GM18517 (cell line): ENCODE measurements around the gene CEBPB.
"Not testable (repeated sequence)": the region's sequence is repeated elsewhere in the genome, so short reads cannot be mapped to it uniquely, and the experiment has no call there.

Experiments used
- ATAC-seq: cut with Tn5 transposase; IDR thresholded peaks from one replicate; pipeline ENCODE4 v1.9.1; 2021; ENCODE audit warnings: mild to moderate bottlenecking, moderate library complexity; ENCODE audit not compliant: unreplicated experiment

Gene CEBPB

DNA sequence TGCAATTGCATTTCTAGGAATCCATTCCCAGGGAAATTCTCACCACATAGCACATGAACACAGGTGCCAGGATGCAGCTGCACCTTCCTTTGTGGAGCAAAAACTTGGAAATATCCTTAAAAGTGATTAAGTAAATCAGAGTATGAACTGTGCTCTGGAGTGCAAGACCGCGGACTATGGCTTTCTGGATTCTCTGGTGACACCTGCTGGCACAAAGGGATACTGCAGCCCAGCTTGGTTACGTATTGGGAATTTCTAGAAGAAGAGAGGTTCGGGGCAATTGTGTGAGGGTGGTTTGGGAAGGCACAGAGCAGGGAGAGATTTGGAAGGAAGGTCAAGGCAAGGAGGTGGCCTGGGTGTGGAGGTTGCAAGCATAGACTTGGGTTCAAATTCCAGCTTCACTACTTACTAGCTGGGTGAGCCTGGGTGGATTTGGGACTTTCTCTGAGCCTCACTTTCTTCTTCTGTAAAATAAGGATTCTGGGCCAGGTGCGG is 21.3 kb upstream of the CEBPB start:
- ATAC-seq = no peak

DNA sequence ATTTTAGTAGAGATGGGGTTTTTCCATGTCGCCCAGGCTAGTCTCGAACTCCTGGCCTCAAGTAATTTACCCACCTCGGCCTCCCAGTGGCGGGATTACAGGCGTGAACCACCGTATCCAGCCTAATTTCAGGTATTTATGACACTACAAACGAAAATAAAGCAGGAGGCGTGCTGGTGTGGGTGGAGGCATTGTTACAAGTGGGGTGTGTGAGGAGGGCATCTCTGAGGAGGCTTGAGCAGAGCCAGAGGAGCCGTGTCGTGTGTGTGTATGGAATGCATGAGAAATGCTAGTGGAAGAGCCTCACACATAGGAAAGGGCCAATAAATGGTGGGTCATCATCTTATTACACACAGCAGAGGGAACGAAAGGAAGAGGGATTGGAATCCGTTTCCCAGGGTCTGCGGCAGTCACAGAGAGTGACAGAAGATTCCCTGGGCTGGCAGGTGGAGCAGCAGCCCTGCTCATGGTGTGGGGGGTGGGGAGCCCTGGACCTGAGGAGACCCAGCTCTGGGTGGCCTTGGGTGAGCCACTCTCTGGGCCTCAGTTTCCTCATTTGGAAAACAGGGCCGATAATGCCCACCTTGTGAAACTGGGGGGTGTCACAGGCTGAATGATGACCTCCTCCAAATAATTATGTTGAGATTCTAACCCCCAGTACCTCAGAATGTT is 19.9 kb upstream of the CEBPB start:
- no peak for ATAC-seq

DNA sequence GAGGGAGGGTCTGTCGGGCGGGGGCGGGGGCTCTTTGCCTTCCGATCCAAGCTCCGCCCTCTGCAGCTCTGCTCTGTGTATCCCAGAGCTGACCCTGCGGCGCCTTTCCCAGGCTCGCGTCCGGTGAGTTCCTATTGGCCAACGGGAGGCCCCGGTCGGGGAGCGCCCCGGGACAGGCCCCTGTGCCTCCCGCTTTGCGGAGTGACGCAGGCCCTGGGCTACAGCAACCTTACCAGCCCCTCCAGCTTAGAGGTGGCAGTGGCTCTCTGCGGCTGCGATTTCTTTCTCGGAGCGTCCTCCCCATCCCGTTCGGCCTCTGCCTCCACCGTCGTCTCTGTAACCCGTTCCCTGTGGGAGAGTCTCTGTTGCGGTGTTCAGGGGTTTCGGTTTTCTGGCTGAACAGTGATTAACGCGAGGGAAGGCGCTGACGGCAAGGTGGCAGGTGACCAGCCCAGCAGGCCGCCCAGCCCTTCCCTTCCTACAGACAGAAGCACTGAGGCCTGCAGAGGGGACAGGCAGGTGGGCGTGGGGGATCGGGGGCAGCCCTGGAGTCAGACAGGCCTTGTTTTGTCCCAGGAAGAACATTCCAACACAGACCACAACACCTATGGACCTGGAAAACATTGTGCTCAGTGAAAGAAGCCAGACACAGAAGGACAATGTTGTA is 18.1 kb upstream of the CEBPB start:
- no peak for ATAC-seq

DNA sequence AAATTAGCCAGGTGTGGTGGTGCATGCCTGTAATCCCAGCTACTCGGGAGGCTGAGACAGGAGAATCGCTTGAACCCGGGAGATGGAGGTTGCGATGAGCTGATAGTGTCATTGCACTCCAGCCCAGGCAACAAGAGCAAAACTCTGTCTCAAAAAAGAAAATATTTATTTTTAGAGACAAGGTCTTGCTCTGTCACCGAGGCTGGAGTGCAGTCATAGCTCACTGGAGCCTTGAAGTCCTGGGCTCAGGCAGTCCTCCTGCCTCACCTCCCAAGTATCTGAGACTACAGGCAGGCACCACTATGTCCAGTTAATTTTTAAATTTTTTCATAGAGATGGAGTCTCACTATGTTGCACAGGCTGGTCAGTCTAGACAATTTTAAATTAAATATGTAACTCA is 16.2 kb upstream of the CEBPB start:
- no peak for ATAC-seq

GRCh38 chr20:50175938-50176933 is 14.4 kb upstream of the CEBPB start:
- no peak for ATAC-seq

- not testable (repeated sequence) for ATAC-seq
These were observed 12.0 kb upstream of the CEBPB start for GRCh38 chr20:50178672-50179071.

- no peak for ATAC-seq
These were observed 9.3 kb upstream of the CEBPB start for GRCh38 chr20:50181344-50181743.

DNA sequence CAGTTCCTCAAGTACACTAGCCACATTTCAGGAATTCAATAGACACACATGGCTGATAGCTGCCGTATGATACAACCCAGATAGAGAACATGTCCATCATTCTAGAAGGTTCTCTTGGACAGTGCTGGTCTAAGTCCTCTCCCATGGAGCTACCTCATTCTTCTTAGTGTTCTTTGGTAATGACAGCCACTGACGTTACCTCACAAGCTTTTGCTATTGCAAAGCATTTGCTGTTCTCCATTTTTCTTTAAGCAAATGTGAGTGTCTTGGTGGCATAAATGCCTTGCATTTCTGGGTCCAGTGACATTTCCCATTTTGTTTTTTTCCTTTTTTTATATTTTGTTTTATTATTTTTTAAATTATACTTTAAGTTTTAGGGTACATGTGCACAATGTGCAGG is 8.3 kb upstream of the CEBPB start:
- no peak for ATAC-seq

DNA sequence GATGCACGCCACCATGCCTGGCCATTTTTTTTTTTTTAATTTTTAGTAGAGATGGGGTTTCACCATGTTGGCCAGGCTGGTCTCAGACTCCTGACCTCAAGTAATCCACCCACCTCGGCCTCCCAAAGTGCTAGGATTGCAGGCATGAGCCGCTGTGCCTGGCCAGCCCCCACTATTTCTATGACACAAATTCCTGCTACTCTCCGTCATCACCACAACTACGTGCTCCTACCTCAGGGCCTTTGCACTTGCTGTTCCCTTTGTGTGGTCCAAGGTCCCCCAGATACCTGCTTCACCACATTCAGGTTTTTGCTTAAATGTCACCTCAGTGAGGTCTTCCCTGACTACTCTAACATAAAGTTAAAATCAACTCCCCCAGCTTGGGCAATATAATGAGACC is 5.2 kb upstream of the CEBPB start:
- ATAC-seq = no peak

DNA sequence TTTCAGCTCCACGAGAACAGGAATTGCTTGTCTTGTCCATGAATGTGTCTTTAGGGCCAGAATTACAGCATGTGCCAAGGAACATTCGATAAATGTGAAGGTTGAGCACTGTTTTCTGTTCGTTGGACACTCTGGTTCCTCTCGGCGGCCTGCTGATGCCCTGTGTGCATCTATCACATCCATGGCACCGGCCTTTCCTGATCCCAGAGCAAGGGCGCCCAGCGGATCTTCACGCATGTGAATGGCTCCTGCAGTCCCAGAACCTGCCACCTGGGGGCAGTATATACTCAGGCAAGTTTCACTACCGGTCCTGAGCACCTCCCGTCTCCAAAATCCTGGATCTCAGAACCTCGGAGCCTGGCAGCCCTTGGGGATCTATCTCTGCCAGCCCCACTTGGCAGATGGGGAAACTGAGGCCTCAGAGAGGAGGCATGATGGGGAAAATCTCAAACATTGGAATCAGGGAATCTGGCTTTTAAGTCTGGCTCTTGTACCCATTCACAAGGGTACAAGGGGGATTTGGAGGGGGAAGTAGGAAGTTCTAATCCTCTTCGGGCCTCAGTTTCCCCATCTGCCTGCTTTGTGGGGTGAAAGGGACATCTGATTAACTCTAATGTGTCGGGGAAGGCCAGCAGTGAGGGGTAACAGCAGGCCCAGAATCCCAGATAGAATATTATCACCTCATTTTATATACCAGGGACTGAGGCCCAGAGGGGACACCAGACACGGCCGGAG is 4.3 kb upstream of the CEBPB start:
- ATAC-seq = no peak

- ATAC-seq = no peak
These were observed 3.6 kb upstream of the CEBPB start for GRCh38 chr20:50186987-50187402.

GRCh38 chr20:50187403-50188051 is 3.1 kb upstream of the CEBPB start:
- ATAC-seq = no peak

GRCh38 chr20:50188287-50188688 is 2.3 kb upstream of the CEBPB start:
- ATAC-seq = no peak

DNA sequence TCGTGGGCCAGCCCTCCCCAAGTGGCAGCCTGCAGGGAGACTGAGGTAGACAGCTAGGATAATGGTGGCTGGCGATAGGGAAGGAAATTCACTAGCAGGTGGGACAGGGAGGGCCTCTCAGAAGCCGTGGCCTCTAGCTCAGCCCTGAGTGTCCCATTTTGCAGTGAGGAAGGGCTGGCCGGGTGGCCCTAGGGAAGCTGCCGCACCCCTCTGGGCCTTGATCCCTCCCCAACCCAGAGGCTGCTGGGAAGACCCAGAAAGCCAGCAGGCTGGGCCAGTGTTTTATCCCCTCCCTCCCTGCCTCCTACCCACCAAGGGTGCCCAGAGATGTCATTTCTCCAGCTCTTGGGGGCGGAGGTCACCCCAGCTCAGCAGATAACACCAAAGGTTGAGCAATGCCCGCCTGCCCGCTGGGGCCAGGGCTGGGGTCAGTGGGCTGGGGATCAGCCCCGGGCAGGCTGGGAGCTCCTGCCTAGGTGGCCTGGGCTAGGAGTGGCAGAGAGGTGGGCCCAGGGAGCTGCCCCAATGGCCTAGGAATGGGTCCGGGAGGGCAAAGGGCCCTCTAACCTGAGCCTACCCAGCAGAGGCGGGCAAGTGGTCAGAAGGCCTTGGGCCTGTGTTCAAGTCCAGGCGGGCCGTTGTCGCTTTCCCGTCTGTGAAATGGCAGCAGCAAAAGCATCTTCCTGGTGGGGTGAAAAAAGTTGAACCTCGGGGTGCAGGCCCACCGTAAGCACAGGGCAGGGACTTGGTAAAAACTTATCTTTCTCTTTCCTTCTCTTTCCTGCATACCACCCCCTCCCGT is 1.6 kb upstream of the CEBPB start:
- ATAC-seq = no peak

DNA sequence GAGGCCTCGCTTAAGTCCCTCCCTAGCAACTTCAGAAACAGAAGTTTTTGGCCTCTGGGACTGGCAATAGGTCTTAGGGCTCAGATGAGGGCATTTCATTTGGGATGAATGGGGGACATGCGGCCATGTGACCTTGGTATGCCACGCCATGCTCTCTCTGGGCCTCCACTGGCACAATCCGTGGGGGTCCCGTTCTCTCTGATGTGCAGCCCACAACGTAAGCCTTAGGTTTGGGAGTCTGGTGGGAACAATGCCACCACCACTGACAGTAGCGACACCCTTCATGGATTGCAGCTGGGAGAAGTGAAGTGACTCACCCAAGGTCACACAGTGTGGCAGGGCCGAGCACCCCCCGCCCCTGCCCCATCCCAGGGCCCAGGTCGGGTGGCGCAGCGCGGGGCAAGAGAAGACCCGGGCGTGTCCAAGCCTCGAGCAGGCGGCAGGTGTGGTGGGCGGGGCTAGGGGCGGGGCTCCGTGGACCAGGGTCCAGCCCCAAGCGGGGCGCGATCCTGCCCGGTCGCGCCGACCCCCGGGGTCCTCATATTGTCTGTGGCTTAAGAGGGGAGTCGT is 864 bp upstream of the CEBPB start:
- no peak for ATAC-seq

GRCh38 chr20:50191065-50191543 is 474 bp downstream of the CEBPB start:
- peak; percentile 21 for ATAC-seq

DNA sequence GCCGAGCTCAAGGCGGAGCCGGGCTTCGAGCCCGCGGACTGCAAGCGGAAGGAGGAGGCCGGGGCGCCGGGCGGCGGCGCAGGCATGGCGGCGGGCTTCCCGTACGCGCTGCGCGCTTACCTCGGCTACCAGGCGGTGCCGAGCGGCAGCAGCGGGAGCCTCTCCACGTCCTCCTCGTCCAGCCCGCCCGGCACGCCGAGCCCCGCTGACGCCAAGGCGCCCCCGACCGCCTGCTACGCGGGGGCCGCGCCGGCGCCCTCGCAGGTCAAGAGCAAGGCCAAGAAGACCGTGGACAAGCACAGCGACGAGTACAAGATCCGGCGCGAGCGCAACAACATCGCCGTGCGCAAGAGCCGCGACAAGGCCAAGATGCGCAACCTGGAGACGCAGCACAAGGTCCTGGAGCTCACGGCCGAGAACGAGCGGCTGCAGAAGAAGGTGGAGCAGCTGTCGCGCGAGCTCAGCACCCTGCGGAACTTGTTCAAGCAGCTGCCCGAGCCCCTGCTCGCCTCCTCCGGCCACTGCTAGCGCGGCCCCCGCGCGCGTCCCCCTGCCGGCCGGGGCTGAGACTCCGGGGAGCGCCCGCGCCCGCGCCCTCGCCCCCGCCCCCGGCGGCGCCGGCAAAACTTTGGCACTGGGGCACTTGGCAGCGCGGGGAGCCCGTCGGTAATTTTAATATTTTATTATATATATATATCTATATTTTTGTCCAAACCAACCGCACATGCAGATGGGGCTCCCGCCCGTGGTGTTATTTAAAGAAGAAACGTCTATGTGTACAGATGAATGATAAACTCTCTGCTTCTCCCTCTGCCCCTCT is 1.1 kb downstream of the CEBPB start:
- peak; percentile 35 for ATAC-seq
